Occipital lobe (tissue), 2 donors: ENCODE measurements around the gene ITGA11. TPM values are rescaled to one million over a fixed set of nuclear protein-coding genes. Genes with fewer than 3 reads are reported as not detected.

ENCODE experiments used
- DNase-seq: peaks from one replicate; lab custom pipeline; 2025; lab: John Stamatoyannopoulos, UW
- total RNA-seq: library from RNA; depleted of rRNA; stranded (reverse); fragments of >200 nt; gene quantifications from one replicate; pipeline ENCODE4 v1.2.3, GENCODE V29; 2014

ITGA11 gene
- total RNA-seq, 1 donor from 2014 or later: 0.62 TPM

DNA sequence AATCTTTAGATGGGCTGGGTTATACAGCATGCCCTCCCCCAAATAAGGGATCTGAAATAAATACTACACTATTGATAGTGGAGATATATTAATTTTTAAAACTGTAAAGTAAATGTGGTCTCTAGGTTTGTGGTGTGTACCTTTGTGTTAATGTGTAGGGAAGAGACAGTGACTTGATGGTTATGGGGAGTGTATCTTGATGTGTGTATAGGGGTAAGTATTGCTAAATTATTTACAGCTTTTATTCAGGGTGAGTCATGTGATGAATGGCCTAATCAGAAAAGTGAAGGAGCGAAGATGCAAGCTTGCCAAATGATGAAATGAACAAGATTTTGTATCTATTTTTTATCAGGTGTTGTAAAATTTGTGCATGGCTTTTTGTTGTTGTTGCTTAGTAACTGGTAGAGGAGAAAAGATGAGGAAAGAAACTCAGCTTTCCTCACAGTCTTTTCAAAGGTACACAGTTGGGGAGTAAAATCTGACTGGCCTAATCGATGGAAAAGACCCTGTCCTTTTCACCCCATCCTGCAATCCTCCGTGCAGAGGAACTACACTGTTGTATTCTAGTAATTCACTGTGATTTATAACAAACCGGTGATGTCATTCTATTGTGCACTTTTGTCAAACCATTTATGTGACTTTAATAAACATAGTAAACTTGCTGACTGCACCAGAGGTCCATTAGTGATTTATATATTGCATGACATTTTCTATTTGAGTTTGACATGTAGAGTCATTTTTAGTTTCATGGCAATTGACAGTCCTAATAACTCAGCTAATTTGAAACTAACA lies 136.8 kb downstream of the ITGA11 start:
- DNase-seq: no peak

DNA sequence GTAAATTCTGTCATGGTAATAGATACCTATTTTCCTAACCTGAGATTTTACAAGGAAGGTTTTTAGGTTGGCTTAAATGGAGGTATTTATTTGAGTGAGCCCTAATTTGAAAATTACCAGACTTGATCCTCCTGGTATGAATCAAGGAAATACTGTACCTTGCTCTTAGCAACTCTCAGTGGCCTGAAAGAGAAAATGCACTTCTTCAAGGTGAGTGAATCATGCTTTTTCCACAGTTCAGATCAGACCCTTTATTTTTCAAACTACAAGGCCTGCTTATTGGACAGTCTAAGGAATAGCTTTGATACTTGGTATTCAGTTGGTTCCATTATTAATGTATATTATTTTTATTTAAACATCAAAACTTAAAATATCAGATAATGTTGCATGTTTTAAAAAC lies 139.0 kb downstream of the ITGA11 start:
- DNase-seq: no peak

DNA sequence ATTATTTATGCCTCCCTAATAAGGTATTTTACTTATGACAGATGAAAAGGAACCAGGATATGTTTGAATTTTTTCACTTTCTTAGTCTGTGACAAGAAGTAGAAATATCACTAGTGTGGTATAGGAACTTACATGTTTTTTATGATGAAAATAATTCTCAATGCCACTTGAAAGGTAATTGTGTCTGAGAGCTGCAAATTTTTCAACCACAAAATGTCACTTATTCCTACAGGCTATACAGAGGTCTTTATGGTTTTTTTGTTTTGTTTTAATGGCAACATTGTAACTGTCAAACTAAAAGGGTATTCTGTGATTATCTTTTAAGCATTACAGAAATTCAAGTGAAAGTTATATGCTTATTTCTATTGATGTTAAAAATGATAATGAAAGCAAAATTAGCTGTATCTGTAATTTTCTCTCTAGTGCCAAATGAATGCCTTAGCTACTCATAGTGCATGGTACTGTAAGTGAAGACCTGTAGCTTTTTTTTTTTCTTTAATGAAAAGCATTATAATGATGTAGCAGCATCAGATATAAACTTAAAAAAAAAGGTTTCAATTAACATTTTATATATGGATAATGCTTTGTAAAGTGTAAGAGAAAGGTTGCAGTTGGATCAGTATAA lies 139.7 kb downstream of the ITGA11 start:
- DNase-seq: no peak

DNA sequence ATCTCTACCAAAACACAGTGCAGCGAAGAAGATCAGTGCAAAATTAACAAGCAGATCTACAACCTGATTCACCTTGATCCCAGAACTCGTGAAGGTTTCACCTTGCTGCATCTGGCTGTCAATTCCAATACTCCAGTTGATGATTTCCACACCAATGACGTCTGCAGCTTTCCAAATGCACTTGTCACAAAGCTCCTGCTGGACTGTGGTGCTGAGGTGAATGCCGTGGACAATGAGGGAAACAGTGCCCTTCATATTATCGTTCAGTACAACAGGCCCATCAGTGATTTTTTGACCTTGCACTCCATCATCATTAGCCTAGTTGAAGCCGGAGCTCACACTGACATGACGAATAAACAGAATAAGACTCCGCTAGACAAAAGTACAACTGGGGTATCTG lies 141.2 kb downstream of the ITGA11 start:
- no peak for DNase-seq

DNA sequence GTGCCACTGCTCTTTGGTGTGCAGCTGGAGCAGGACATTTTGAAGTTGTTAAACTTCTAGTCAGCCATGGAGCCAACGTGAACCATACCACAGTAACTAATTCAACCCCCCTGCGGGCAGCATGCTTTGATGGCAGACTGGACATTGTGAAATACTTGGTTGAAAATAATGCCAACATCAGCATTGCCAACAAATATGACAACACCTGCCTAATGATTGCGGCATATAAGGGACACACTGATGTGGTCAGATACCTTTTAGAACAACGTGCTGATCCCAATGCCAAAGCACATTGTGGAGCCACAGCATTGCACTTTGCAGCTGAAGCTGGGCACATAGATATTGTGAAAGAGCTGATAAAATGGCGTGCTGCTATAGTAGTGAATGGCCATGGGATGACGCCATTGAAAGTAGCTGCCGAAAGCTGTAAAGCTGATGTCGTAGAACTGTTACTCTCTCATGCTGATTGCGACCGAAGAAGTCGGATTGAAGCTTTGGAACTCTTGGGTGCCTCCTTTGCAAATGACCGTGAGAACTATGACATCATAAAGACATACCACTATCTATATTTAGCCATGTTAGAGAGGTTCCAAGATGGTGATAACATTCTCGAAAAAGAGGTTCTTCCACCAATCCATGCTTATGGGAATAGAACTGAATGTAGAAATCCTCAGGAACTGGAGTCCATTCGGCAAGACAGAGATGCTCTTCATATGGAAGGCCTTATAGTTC lies 142.2 kb downstream of the ITGA11 start:
- DNase-seq: no peak

DNA sequence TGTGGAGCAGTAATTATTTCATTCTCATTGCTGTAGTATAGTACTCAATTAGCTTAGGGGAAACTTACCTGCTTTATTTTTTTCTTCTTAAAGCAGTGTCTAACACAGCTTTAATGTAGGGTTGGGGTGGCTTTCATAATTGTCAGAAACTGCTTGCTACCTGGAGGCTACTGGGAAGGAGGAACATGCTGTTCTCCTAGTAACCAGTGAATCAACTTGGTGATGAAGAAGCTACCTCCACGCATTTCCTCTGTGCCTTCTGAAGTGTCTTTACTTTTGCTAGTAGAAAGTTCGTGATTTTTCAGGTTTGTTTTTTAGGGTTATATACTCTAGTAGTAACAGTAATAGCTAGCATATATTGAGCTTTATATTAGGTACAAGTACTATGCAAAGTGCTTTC lies 142.9 kb downstream of the ITGA11 start:
- no peak for DNase-seq

DNA sequence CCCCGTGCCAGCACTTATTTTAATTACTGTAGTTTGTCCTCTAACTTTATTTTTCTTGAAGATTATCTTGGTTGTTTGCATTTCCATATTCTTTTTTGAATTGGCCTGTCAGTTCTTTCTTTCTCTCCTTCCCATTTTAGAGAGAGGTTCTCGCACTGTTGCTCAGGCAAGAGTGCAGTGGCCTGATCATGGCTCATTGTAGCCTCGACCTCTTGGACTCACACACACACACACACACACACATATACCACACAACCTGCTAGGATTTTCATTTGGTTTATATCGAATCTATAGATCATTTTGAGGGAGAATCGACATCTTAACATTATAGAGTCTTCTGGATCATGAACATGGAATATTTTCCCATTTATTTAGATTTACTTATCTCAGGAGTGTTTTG lies 145.7 kb downstream of the ITGA11 start:
- no peak for DNase-seq

DNA sequence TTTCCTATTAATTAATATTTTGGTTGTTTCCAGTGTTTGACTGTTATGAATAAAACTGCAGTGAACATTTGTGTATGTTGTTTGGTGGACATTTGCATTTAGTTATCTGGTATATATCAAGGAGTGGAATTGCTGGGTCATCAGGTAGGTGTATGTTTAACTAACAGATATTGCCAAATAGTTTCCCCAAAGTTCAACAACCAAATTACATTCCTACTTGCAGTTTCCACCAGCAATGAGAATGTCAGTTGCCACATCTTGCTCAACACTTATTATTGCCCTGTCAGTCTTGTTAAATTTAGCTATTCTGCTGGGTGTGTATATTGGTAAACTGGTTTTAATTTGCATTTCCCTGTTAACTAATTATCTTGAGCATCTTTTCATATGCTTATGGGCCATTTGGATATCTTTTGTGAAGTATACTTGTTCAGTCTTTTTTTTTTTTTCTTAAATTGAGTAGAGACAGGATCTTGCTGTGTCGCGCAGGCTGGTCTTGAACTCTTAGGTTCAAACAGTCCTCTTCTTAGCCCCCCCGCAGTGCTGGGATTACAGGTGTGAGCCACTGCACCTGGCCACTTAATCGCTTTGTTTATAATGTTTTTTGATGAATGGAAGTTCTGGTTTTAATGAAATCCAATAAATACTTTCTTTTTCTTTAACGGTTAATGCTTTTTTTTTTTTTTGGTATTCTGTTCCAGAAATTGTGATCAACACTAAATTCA lies 146.5 kb downstream of the ITGA11 start:
- DNase-seq: no peak

DNA sequence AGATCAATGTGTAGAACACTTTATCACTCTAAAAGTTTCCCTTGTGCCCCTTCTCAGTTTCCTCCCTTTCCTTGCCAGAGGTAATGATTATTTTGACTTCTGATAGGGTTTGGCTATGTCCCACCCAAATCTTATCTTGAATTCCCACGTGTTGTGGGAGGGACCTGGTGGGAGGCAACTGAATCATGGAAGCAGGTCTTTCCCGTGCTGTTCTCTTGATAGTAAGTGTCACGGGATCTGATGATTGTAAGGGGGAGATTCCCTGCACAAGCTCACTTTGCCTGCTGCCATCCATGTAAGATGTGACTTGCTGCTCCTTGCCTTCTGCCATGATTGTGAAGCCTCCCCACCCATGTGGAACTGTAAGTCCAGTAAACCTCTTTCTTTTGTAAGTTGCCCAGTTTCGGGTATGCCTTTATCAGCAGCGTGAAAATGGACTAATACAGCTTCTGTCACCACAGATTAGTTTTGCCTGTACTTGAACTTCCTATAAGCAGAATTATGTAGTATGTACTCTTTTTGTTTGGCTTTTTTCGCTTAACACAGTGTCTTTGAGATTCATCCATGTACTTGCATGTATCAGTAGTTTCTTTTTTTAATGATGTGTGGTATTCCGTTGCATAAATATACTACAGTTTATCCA lies 147.2 kb downstream of the ITGA11 start:
- no peak for DNase-seq

DNA sequence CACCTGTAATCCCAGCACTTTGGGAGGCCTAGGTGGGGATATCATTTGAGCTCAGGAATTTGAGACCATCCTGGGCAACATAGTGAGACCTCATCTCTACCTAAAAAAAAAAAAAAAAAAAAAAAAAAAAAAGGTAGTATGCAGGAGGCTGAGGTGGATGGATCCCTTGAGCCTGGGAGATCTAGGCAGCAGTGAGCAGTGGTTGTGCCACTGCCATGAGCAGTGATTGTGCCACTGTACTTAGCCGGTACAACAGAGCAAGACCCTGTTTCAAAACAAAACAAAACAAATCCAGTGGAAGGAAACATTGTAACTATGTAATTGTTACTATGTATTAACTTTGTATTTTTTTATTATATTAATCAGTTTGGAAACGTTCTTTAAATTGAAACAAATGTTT lies 148.6 kb downstream of the ITGA11 start:
- no peak for DNase-seq

DNA sequence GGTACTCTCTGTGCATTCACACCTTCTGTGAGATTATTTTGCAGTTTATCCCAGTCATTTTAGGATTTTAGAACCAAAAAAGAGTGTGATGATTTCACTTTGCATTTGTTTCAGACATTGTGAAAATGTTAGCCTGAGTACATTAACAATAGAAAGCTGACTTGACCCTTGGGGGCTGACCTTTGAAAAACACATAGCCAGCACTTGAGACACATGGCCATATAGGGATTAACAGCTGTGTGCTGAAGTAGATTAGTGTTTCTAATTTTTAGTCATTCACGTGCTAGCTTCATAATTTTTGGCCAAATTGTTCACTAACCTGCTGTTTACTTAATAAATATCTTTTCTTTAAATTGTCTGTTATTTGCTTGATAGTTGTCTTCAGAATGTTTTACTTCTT lies 151.0 kb downstream of the ITGA11 start:
- no peak for DNase-seq

DNA sequence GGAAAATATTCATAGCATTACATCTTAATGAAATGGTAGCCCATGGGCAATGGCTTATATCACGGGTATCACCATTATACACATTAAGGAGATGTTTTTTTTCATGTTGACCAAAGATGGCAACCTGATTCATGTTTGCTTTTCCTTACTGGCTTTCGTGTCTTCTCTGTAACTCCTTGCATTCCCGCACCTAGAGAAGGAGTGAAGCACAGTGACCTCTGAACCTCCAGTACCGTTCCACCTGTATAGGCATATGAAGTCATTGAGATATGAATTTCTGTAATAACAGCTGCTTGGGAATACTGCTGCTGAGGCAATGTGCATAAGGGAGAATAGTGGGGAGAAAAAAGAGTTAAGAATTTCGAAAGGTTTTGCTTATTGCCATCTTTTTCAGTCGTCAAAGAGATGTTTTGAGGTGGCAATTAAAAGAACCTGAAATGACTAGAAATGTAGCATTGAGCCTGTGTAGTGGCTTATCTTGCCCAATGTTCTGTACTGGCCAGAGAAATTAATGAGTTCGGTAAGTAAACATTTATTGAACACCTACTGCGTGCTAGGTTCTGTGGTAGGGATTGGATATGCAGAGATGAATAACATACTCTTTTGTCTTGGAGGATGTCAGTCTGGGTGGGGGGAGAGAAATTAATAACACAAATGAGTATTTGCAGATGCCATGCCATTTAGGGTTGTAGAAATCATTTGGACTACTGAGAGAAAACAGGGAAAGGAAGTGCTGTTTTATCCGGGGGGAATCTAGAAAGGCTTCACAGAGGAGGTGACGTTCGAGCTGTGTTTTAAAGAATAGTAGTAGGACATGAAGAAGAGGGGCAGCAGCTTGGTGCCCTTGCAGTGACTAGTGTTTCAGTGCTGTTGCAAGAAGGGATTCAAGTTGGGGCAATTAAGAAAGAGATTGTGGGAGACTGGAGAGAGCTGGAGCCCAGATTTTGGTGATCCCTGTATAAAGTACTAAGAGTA lies 151.9 kb downstream of the ITGA11 start:
- no peak for DNase-seq

DNA sequence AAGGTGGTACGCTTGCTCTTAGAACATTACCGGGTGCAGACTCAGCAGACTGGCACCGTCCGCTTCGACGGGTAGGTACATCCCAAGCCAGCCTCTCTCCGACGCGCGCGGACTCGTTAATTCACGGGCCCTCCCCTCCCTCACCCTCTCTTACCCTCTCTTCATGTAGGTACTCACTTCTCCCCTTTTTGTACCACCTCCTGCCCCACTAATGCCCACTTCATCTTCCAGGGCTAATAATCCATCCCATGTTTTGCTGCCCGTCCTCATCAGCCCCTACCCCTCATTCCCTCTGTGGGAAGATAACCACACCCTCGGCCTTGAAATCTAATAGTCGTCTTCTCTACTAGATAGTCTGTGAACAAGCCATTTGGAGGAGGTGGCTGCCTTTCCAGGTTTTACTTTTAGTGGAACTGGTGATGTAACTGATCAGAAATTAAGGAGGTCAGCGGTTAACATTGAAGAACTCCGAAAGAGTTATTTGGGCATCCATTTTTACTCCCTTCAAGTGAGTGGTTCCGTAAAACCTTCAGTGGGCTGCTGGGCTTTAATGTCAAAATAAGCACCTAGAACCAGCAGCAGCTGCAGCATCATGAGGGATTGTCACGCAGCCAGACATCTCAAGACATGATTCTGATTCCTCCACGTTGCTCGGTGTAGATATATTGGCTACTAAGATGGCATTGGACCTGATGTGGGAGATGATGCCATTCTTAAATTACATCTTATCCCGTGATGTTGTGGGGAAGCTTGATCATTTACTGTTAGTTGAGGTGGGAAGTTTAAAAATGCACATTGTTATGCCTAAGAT lies 153.2 kb downstream of the ITGA11 start:
- no peak for DNase-seq

DNA sequence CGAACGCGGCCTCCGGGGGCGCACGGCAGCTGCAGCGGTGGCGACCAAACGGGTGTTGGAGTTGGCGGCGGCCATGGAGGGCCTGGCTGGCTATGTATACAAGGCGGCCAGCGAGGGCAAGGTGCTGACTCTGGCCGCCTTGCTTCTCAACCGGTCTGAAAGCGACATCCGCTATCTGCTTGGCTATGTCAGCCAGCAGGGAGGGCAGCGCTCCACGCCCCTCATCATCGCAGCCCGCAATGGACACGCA lies 153.7 kb downstream of the ITGA11 start:
- no peak for DNase-seq

DNA sequence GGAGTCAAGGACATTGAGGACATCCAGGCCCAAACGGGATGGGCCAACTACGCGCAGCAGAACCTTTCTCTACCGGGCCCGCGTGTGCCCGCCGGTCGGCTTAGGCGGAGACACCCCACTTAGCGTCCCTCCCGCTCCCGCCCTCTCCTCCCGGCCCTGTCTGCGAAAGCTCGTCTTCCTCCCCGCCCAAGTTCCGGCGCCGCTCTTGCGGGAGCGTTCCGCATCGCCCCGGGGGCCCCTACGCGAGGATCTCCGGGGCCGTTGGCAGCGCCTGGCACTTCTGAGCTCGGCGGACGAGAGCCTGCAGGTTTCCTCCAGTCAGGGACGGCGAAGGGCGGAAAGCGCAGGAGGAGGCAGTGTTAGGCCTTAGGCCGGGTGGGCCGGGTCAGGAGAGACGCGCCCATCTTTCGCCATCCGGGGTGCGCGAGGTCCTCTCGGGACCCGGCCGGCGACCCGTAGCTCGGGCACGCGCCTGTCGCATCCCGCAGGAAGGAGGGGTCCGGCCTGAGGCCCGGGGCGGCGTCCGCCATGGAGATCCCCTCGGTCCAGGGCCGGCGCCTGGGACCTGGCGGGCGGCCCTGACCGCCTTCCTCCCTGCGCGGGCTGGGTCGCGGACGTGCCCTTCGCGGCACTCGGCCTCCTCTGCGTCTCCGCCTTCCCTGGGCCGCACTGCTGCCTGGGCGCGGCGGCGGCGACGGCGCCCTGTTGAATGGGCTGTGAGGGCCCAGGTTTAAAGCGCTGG lies 154.2 kb downstream of the ITGA11 start, which contains the start of gene FEM1B:
FEM1B (plus strand) TSS at position 143 of the 742 bp plus-strand sequence. CDS start 673 bp downstream, outside the sequence.
- peak; percentile 93 for DNase-seq

DNA sequence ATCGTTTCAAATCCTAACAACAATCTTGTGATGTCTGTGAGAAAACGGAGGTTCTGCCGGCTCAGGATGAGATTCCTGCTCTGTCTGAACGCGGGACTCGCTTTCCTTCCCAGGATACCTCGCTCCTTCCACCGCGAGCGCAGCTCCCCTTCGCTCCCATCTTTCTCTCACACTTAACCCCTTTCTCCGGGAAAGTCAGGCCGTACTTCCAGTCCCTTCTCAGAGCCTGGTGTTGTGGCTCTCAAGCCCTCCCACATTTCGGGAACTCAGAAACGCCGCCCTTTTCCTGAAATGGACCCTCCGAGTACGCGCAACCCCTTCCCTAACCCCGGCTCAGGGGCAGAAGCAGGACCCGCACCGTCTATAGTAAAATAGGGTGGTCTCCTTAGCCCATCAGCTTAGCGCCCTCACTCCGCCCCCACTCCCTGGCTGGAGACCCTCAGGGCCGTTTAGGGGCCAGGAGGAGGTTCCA lies 154.8 kb downstream of the ITGA11 start:
- peak; percentile 78 for DNase-seq

DNA sequence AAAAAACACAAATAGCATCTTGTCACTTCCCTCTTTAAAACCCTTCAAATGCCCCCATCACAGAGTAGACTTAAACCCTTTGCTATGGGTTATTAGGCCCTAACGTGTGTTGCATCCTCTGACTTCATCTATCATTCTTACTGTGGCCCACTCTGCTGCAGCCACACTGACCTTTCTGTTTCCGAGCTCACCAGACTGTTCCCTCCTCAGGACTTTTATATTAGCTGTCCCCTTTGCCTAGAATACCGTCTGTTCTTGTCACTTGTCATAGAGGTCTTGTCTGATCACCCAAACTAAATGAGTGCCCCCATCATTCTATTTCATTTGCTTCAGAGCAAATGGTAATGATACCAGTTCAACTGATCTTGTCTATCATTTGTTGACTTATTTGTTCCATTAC lies 155.3 kb downstream of the ITGA11 start:
- no peak for DNase-seq

DNA sequence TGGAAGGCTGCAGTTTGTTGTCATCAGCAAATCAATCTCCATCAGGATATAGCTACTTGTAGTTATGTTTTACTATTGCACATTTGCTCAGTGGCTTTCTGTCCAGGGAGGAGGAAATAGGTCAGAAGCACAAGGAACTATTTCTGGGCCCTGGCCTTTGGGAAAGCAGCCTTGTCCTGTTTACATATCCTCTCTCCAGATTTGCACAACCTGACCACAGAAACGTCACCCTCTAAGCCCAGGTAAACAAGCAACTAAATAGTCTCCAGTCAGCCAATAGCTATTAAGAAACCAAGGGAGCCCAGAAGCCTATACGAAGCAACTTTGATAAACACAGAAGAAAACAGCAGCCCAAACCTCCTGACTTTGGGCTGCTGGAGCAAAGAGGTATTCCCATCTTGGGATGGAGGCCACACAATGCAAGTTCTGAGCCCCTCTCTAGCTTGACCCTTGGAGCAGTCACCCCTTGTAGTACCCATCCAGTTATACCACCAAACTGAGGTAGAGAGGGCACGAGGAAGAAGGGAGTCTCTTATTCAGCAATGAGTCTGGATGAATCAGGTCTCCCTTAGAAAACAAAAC lies 156.7 kb downstream of the ITGA11 start:
- no peak for DNase-seq
